ENCODE measurements around the gene ACVR1B. TPM values are rescaled to one million over a fixed set of nuclear protein-coding genes. Genes with fewer than 3 reads are reported as not detected.

ACVR1B gene
- total and polyA plus RNA-seq, 2 experiments from 2014 or later, result 2.4 to 7.5 TPM

DNA sequence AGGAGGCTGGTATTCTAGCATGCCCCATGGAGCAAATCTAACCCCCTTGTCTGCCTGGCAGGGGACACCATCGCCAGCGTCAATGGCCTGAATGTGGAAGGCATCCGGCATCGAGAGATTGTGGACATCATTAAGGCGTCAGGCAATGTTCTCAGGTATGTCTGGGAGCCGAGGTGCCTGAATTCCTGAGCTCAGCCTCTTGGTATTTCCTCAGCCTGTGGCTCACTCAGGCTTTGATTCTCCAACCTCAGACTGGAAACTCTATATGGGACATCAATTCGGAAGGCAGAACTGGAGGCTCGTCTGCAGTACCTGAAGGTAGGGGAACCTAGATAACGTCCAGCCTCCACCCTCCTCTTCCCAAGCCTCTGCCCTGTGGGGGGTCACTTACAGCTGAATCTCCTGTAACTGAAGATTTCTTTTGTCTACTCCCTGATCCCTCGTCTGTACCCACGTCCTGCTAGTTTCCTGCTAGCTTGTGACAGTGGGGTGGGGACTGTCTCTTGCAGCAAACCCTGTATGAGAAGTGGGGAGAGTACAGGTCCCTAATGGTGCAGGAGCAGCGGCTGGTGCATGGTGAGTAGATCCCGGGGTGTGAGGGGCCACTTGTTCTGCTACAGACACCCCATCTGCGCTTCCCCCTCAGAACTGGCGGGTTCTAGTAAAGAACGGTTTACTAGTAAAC lies 62.3 kb downstream of the ACVR1B start:
- TF ChIP-seq ZNF331 (CRISPR knock-in tag; IDR thresholded peaks at IDR 0.05; ENCODE audit: low read depth), result no peak
- TF ChIP-seq STAT1 (IDR thresholded peaks at IDR 0.05; ENCODE audit: unreplicated experiment), result no peak
- no peak for TF ChIP-seq JUNB (IDR thresholded peaks at IDR 0.05; ENCODE audit: unreplicated experiment)
- TF ChIP-seq, protein P1, sequence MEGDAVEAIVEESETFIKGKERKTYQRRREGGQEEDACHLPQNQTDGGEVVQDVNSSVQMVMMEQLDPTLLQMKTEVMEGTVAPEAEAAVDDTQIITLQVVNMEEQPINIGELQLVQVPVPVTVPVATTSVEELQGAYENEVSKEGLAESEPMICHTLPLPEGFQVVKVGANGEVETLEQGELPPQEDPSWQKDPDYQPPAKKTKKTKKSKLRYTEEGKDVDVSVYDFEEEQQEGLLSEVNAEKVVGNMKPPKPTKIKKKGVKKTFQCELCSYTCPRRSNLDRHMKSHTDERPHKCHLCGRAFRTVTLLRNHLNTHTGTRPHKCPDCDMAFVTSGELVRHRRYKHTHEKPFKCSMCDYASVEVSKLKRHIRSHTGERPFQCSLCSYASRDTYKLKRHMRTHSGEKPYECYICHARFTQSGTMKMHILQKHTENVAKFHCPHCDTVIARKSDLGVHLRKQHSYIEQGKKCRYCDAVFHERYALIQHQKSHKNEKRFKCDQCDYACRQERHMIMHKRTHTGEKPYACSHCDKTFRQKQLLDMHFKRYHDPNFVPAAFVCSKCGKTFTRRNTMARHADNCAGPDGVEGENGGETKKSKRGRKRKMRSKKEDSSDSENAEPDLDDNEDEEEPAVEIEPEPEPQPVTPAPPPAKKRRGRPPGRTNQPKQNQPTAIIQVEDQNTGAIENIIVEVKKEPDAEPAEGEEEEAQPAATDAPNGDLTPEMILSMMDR (conservative IDR thresholded peaks at IDR 0.05; ENCODE audit: low read depth in 2 of 2), result no peak
- TF ChIP-seq, protein P2, sequence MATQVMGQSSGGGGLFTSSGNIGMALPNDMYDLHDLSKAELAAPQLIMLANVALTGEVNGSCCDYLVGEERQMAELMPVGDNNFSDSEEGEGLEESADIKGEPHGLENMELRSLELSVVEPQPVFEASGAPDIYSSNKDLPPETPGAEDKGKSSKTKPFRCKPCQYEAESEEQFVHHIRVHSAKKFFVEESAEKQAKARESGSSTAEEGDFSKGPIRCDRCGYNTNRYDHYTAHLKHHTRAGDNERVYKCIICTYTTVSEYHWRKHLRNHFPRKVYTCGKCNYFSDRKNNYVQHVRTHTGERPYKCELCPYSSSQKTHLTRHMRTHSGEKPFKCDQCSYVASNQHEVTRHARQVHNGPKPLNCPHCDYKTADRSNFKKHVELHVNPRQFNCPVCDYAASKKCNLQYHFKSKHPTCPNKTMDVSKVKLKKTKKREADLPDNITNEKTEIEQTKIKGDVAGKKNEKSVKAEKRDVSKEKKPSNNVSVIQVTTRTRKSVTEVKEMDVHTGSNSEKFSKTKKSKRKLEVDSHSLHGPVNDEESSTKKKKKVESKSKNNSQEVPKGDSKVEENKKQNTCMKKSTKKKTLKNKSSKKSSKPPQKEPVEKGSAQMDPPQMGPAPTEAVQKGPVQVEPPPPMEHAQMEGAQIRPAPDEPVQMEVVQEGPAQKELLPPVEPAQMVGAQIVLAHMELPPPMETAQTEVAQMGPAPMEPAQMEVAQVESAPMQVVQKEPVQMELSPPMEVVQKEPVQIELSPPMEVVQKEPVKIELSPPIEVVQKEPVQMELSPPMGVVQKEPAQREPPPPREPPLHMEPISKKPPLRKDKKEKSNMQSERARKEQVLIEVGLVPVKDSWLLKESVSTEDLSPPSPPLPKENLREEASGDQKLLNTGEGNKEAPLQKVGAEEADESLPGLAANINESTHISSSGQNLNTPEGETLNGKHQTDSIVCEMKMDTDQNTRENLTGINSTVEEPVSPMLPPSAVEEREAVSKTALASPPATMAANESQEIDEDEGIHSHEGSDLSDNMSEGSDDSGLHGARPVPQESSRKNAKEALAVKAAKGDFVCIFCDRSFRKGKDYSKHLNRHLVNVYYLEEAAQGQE (IDR thresholded peaks at IDR 0.05; ENCODE audit: unreplicated experiment), result no peak
- no peak for TF ChIP-seq EZH2phosphoT487 (IDR thresholded peaks at IDR 0.05; ENCODE audit: unreplicated experiment)
- TF ChIP-seq, protein P3, sequence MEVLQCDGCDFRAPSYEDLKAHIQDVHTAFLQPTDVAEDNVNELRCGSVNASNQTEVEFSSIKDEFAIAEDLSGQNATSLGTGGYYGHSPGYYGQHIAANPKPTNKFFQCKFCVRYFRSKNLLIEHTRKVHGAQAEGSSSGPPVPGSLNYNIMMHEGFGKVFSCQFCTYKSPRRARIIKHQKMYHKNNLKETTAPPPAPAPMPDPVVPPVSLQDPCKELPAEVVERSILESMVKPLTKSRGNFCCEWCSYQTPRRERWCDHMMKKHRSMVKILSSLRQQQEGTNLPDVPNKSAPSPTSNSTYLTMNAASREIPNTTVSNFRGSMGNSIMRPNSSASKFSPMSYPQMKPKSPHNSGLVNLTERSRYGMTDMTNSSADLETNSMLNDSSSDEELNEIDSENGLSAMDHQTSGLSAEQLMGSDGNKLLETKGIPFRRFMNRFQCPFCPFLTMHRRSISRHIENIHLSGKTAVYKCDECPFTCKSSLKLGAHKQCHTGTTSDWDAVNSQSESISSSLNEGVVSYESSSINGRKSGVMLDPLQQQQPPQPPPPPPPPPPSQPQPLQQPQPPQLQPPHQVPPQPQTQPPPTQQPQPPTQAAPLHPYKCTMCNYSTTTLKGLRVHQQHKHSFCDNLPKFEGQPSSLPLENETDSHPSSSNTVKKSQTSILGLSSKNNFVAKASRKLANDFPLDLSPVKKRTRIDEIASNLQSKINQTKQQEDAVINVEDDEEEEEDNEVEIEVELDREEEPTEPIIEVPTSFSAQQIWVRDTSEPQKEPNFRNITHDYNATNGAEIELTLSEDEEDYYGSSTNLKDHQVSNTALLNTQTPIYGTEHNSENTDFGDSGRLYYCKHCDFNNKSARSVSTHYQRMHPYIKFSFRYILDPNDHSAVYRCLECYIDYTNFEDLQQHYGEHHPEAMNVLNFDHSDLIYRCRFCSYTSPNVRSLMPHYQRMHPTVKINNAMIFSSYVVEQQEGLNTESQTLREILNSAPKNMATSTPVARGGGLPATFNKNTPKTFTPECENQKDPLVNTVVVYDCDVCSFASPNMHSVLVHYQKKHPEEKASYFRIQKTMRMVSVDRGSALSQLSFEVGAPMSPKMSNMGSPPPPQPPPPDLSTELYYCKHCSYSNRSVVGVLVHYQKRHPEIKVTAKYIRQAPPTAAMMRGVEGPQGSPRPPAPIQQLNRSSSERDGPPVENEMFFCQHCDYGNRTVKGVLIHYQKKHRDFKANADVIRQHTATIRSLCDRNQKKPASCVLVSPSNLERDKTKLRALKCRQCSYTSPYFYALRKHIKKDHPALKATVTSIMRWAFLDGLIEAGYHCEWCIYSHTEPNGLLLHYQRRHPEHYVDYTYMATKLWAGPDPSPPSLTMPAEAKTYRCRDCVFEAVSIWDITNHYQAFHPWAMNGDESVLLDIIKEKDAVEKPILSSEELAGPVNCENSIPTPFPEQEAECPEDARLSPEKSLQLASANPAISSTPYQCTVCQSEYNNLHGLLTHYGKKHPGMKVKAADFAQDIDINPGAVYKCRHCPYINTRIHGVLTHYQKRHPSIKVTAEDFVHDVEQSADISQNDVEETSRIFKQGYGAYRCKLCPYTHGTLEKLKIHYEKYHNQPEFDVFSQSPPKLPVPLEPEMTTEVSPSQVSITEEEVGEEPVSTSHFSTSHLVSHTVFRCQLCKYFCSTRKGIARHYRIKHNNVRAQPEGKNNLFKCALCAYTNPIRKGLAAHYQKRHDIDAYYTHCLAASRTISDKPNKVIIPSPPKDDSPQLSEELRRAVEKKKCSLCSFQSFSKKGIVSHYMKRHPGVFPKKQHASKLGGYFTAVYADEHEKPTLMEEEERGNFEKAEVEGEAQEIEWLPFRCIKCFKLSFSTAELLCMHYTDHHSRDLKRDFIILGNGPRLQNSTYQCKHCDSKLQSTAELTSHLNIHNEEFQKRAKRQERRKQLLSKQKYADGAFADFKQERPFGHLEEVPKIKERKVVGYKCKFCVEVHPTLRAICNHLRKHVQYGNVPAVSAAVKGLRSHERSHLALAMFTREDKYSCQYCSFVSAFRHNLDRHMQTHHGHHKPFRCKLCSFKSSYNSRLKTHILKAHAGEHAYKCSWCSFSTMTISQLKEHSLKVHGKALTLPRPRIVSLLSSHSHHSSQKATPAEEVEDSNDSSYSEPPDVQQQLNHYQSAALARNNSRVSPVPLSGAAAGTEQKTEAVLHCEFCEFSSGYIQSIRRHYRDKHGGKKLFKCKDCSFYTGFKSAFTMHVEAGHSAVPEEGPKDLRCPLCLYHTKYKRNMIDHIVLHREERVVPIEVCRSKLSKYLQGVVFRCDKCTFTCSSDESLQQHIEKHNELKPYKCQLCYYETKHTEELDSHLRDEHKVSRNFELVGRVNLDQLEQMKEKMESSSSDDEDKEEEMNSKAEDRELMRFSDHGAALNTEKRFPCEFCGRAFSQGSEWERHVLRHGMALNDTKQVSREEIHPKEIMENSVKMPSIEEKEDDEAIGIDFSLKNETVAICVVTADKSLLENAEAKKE (CRISPR knock-in tag; IDR thresholded peaks at IDR 0.05), result no peak
- TF ChIP-seq CREB1 (CRISPR knock-in tag; IDR thresholded peaks at IDR 0.05; ENCODE audit: low read depth), result no peak
- no peak for TF ChIP-seq NANOG (IDR thresholded peaks at IDR 0.05; ENCODE audit: borderline replicate concordance)
- no peak for TF ChIP-seq POLR2AphosphoS5 (IDR thresholded peaks at IDR 0.05; ENCODE audit: low read depth)

More for the DNA sequence above, 62.3 kb downstream of the ACVR1B start:
- H3K27ac ChIP-seq (ENCODE audit: low read depth), result no peak overlapping the region
- Mint-ChIP-seq H3K4me1 (peaks cover 34% of the 10 kb centered on the region), H3K27ac (no peak overlapping the region), H3K36me3 (ENCODE audit: low read depth) (peaks cover 3% of the 10 kb centered on the region; the same call in 2 of the 3 replicates), H3K27me3 (ENCODE audit: insufficient read depth, low read depth, poor library complexity) (peaks cover 60% of the 10 kb centered on the region), H3K4me3 (peak overlapping the region; percentile 58; the same call in 1 of the 3 replicates), H3K9me3 (no peaks in the 10 kb centered on the region; the same call in 2 of the 3 replicates)
- no peaks in the 10 kb centered on the region for H3K9me2 ChIP-seq (ENCODE audit: insufficient read depth)
- 0 out of 2 replicates have a peak, but pooled peaks cover 14% of the 10 kb centered on the region for H3F3A ChIP-seq (replicated peaks; ENCODE audit: low read depth)
- H2AFZ ChIP-seq, result no peak overlapping the region
- H3K27me3 ChIP-seq (ENCODE audit: insufficient read depth), result peaks cover 55% of the 10 kb centered on the region
- no peaks in the 10 kb centered on the region for H3K36me3 ChIP-seq (ENCODE audit: insufficient read depth)
- H3K4me1 ChIP-seq (ENCODE audit: insufficient read depth), result peaks cover 32% of the 10 kb centered on the region
- peak overlapping the region; percentile 70 for H3K4me2 ChIP-seq
- ATAC-seq, result no peak
- no peaks in the 10 kb centered on the region; the same call in 1 of the 2 replicates for H4K20me1 ChIP-seq (replicated peaks; ENCODE audit: insufficient read depth)
- H3K4me3 ChIP-seq, result peak overlapping the region; percentile 51; the same call in 1 of the 2 replicates
- H3K79me2 ChIP-seq (replicated peaks; ENCODE audit: insufficient read depth), result no peaks in the 10 kb centered on the region
- peak; percentile 33 for DNase-seq (ENCODE audit: low spot score)

Measured in GM23338 (cell line).